Liver (tissue), 9 donors: Measurements from ENCODE around the gene PCDH9. TPM values are rescaled to one million over a fixed set of nuclear protein-coding genes. Genes with fewer than 3 reads are reported as not detected.

Source experiments
- DNase-seq: peaks from one replicate; pipeline ENCODE4 v3.0.0-alpha.2; 2017; ENCODE audit warnings: low spot score
- H3K27ac ChIP-seq, 2 donors: one replicate each; pipeline ENCODE4 v1.7.0; 2013; ENCODE audit warnings: inconsistent platforms in 2 of 2, low read length in 2 of 2, control low read depth in 1 of 2, low read depth in 1 of 2, mild to moderate bottlenecking in 1 of 2
- H3K27me3 ChIP-seq, 4 donors: one replicate each; pipeline versions ENCODE4 v1.6.1 to v1.7.0; 2013; ENCODE audit warnings: low read length in 3 of 4, inconsistent platforms in 1 of 4, mild to moderate bottlenecking in 1 of 4, moderate library complexity in 1 of 4; ENCODE audit not compliant: control insufficient read depth in 4 of 4, insufficient read depth in 4 of 4
- H3K36me3 ChIP-seq, 4 donors: one replicate each; pipeline versions ENCODE4 v1.6.1 to v1.7.0; 2013; ENCODE audit warnings: low read length in 3 of 4, mild to moderate bottlenecking in 3 of 4, low read depth in 1 of 4, moderate library complexity in 1 of 4; ENCODE audit not compliant: control insufficient read depth in 4 of 4, insufficient read depth in 3 of 4
- H3K4me1 ChIP-seq, 4 donors: one replicate each; pipeline versions ENCODE4 v1.6.1 to v1.7.0; 2013; ENCODE audit warnings: low read length in 3 of 4, mild to moderate bottlenecking in 3 of 4, moderate library complexity in 1 of 4; ENCODE audit not compliant: control insufficient read depth in 4 of 4, insufficient read depth in 4 of 4
- H3K4me3 ChIP-seq, 3 donors: one replicate each; pipeline versions ENCODE4 v1.6.1 to v1.7.0; 2013; ENCODE audit warnings: low read length in 3 of 3, control low read depth in 1 of 3, low read depth in 1 of 3, mild to moderate bottlenecking in 1 of 3
- H3K9ac ChIP-seq, 2 donors: one replicate each; pipeline ENCODE4 v1.7.0; 2013; ENCODE audit warnings: low read length in 2 of 2, mild to moderate bottlenecking in 2 of 2, moderate library complexity in 2 of 2, control low read depth in 1 of 2, low read depth in 1 of 2
- H3K9me3 ChIP-seq, 4 donors: one replicate each; pipeline versions ENCODE4 v1.6.1 to v1.7.0; 2013; ENCODE audit warnings: low read length in 3 of 4; ENCODE audit not compliant: control insufficient read depth in 4 of 4
- EGR1 ChIP-seq, 2 donors: IDR thresholded peaks; 2 replicates each; pipeline ENCODE4 v1.6.1; 2016 to 2018; ENCODE audit warnings: antibody characterized with exemption in 2 of 2, low read depth in 2 of 2
- FOXA1 ChIP-seq: IDR thresholded peaks from 2 replicates; pipeline ENCODE4 v1.6.1; 2016; ENCODE audit warnings: antibody characterized with exemption
- FOXA2 ChIP-seq: IDR thresholded peaks from 2 replicates; pipeline ENCODE4 v1.6.1; 2016; ENCODE audit warnings: antibody characterized with exemption
- GABPA ChIP-seq, 2 donors: IDR thresholded peaks in 1 of 2; conservative IDR thresholded peaks in 1 of 2; 2 replicates each; pipeline ENCODE4 v1.6.1; 2016; ENCODE audit warnings: antibody characterized with exemption in 2 of 2, mild to moderate bottlenecking in 1 of 2, moderate library complexity in 1 of 2
- HNF4A ChIP-seq, 2 donors: conservative IDR thresholded peaks; 2 replicates each; pipeline ENCODE4 v1.6.1; 2016; ENCODE audit warnings: antibody characterized with exemption in 2 of 2, mild to moderate bottlenecking in 2 of 2
- HNF4G ChIP-seq: IDR thresholded peaks from 2 replicates; pipeline ENCODE4 v1.6.1; 2016; ENCODE audit warnings: antibody characterized with exemption
- JUND ChIP-seq, 2 donors: IDR thresholded peaks; 2 replicates each; pipeline ENCODE4 v1.6.1; 2016; ENCODE audit warnings: antibody characterized with exemption in 2 of 2
- NR2F2 ChIP-seq: IDR thresholded peaks from 2 replicates; pipeline ENCODE4 v1.6.1; 2016; ENCODE audit warnings: antibody characterized with exemption
- RAD21 ChIP-seq, 2 donors: IDR thresholded peaks; 2 replicates each; pipeline ENCODE4 v1.6.1; 2016; ENCODE audit warnings: antibody characterized with exemption in 2 of 2, mild to moderate bottlenecking in 2 of 2
- RXRA ChIP-seq, 2 donors: IDR thresholded peaks; 2 replicates each; pipeline ENCODE4 v1.6.1; 2017 to 2018; ENCODE audit warnings: antibody characterized with exemption in 2 of 2, mild to moderate bottlenecking in 1 of 2
- SP1 ChIP-seq: IDR thresholded peaks from 2 replicates; pipeline ENCODE4 v1.6.1; 2018; ENCODE audit warnings: antibody characterized with exemption, mild to moderate bottlenecking
- YY1 ChIP-seq: IDR thresholded peaks from 2 replicates; pipeline ENCODE4 v1.6.1; 2016; ENCODE audit warnings: antibody characterized with exemption, mild to moderate bottlenecking
- WGBS: extraction: QIAGEN DNeasy Blood & Tissue Kit; methylation state at CpG from one replicate; pipeline ENCODE4 v1.1.7; 2013; 5-methylcytosine and 5-hydroxymethylcytosine counted together
- polyA plus RNA-seq, 2 donors: library from polyadenylated mRNA; stranded (reverse) in 1 of 2; unstranded in 1 of 2; fragments of 200-250 nt in 1 of 2; fragments of >200 nt in 1 of 2; fragmentation: Nextera tagmentation in 1 of 2; extraction: Ambion mirVana in 1 of 2; gene quantifications; one replicate each; pipeline versions ENCODE4 v1.2.1 to v1.2.3, GENCODE V29; 2013 to 2015
- total RNA-seq, 2 donors: library from RNA; depleted of rRNA; stranded (reverse); fragments of >200 nt; gene quantifications; one replicate each; pipeline ENCODE4 v1.2.3, GENCODE V29; 2014
- TF ChIP-seq, protein P1 (sequence below): IDR thresholded peaks from 2 replicates; pipeline ENCODE4 v1.6.1; 2016; ENCODE audit warnings: antibody characterized with exemption
- TF ChIP-seq, protein P2 (sequence below): IDR thresholded peaks from 2 replicates; pipeline ENCODE4 v1.6.1; 2016; ENCODE audit warnings: antibody characterized with exemption, mild to moderate bottlenecking
- TF ChIP-seq, protein P3 (sequence below): fragments of 150-350 bp; IDR thresholded peaks from 2 replicates; pipeline ENCODE4 v1.5.1; 2017; ENCODE audit warnings: improper control_type of control experiment, low read depth, low read length; ENCODE audit not compliant: missing input control
- donor health status: healthy.
- donor health status: healthy.
- donor health status: healthy.
- donor health status: healthy.
- donor health status: healthy.

PCDH9 gene
- total and polyA plus RNA-seq, 4 donors: 0.90 to 4.0 (median 2.2) TPM

DNA sequence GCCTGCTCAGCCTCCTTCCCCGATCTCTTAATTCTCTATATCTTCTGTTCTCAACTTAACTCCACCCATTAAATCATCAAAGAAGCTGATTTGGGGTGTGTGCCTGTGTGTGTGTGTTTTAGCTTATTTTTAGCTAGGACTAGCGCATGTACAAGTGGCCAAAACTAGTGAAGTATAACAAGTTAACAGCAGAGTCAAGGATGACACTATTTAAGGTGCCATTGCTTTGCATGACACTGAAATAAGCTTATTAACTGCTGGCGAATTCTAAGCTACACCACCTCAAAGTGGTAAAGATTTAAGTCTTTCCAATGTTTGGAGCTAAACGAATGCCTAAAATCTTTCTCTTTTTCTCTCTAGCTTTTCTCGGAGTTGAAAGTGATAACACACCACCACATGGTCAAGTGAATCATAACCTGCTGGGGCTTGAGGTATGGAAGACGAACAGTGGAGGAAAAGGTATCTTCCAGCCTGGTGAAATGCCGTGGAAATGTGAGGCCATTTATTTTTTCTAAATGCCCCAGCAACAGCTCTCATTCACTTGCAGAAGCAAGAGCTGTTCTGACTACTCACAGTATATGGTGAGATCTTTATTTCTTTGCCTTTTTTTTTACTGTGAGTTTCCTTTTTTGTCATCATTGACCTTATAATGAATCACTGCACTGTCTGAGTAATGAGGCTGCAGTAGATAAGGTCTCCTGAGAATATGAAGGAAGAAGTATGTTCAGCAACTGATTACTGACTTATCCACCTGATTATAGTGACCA, 570.3 kb downstream of the PCDH9 start:
- 78% methylated on average over 7 of the region's 7 CpGs for WGBS
- Histone ChIP-seq H3K4me1 (no peaks in the 10 kb centered on the region), H3K27me3 (no peaks in the 10 kb centered on the region), H3K27ac (no peak overlapping the region), H3K36me3 (no peaks in the 10 kb centered on the region), H3K9me3 (no peaks in the 10 kb centered on the region), H3K9ac (no peak overlapping the region), H3K4me3 (no peak overlapping the region)
- TF ChIP-seq FOXA2: no peak
- DNase-seq: no peak

DNA sequence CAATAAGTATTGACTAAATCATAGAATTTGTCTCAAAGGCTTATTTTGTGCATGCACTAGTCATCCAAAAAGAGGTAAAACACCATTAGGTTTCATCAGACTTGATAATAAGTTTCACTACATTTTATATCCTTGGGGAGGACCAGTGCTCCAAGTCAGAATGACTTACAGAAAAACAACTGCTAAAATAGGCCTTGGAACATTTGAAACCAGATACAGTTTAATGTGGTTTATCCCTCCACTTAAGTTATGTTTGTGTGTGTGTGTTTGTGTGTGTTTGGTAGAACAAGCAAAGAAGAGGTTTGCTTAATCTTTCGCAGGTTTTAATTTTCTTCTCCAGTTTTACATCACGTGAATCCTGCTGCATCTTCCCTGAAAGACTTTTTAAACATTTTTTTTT, 570.9 kb downstream of the PCDH9 start:
- no peaks in the 10 kb centered on the region for H3K9me3 ChIP-seq
- H3K36me3 ChIP-seq: no peaks in the 10 kb centered on the region
- no peak overlapping the region for H3K9ac ChIP-seq
- 89% methylated on average over 2 of the region's 2 CpGs for WGBS
- H3K27me3 ChIP-seq: no peaks in the 10 kb centered on the region
- H3K4me3 ChIP-seq: no peak overlapping the region
- H3K4me1 ChIP-seq: no peaks in the 10 kb centered on the region
- TF ChIP-seq, protein P1, sequence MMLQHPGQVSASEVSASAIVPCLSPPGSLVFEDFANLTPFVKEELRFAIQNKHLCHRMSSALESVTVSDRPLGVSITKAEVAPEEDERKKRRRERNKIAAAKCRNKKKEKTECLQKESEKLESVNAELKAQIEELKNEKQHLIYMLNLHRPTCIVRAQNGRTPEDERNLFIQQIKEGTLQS: no peak
- no peak for TF ChIP-seq FOXA2
- no peak for DNase-seq
- no peak overlapping the region for H3K27ac ChIP-seq

DNA sequence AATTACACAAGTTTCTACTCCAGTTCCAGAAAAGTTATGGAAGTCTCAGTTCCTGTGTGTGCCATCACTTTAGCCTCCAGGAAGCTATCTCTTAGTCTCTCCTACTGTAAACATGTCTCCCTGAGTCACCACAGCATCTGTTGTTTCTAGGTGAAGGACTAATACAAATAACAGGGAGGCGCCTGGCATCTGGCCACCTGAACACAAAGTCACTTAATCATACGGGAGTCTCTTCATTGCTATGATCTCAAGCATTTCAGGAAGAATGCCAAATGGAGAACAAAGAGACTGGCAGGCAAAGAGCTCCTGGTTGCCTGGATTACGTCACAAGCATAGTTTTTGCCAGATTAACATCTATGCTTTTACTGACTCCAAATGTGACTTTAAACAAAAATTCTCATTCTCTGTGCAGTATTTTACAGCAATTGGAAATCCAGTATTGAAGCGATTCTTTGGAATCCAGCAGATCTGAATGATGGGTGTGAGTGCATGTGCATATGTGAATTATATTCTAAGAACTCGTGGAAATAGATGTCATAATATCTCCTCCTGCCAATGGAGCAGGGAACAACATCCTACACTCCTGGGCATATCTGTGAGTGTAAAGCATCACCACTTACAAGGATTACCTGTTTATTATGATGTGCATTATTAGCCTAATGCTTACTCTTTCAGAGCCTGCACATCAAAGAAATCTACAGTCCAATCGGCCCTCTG, 572.8 kb downstream of the PCDH9 start:
- H3K36me3 ChIP-seq: no peaks in the 10 kb centered on the region
- no peak overlapping the region for H3K27ac ChIP-seq
- H3K27me3 ChIP-seq: no peaks in the 10 kb centered on the region
- no peak for DNase-seq
- 56% methylated on average over 6 of the region's 6 CpGs for WGBS
- no peaks in the 10 kb centered on the region for H3K4me1 ChIP-seq
- H3K9ac ChIP-seq: no peak overlapping the region
- H3K9me3 ChIP-seq: no peaks in the 10 kb centered on the region
- H3K4me3 ChIP-seq: no peak overlapping the region
- TF ChIP-seq JUND (IDR thresholded peaks at IDR 0.05): no peak
- no peak for TF ChIP-seq EGR1 (IDR thresholded peaks at IDR 0.05; ENCODE audit: low read depth in 2 of 2)
- TF ChIP-seq FOXA1: no peak
- TF ChIP-seq YY1: no peak
- TF ChIP-seq, protein P1: no peak
- TF ChIP-seq NR2F2: no peak
- TF ChIP-seq GABPA (IDR thresholded peaks at IDR 0.05 in 1 of 2, conservative IDR thresholded peaks at IDR 0.05 in 1 of 2): no peak

DNA sequence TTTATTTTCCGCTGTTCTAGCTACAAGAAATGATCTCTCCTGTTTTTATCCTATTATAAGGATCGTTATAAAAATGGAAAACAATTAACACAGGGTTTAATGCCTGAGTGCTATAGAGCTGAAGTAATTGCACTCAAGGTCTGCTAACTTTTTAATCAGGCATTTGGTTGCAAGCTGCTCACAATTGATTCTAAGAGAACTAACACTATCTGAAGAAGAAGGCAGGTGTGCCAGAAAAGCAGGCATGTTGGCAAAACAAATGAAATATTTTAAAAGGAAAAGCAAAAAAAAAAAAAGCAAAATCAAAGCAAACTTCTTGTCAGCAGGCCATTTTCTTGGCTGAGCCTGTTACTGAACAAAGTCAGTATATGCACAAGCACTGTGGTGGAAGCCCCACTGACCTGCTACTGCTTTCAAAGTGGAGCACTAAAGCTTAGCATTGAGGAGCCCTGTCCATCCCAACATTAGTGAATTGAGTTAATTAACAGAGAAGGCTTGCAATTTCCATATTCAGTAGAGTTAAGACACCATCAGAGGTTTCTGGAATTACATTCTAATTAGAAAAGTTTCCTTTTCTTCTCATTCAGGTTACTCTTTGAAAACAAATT, 574.2 kb downstream of the PCDH9 start:
- no peak overlapping the region for H3K9ac ChIP-seq
- DNase-seq: no peak
- no peaks in the 10 kb centered on the region for H3K36me3 ChIP-seq
- H3K27me3 ChIP-seq: no peaks in the 10 kb centered on the region
- no peak overlapping the region for H3K27ac ChIP-seq
- no peak overlapping the region for H3K4me3 ChIP-seq
- WGBS: 81% methylated on average over 2 of the region's 2 CpGs
- no peaks in the 10 kb centered on the region for H3K9me3 ChIP-seq
- no peaks in the 10 kb centered on the region for H3K4me1 ChIP-seq
- TF ChIP-seq RAD21 (IDR thresholded peaks at IDR 0.05) (no peak), HNF4A (conservative IDR thresholded peaks at IDR 0.05) (no peak), FOXA2 (no peak), GABPA (IDR thresholded peaks at IDR 0.05 in 1 of 2, conservative IDR thresholded peaks at IDR 0.05 in 1 of 2) (no peak), RXRA (IDR thresholded peaks at IDR 0.05) (no peak), EGR1 (IDR thresholded peaks at IDR 0.05; ENCODE audit: low read depth in 2 of 2) (no peak), SP1 (no peak), HNF4G (no peak), YY1 (no peak), JUND (IDR thresholded peaks at IDR 0.05) (no peak)
- TF ChIP-seq, protein P2, sequence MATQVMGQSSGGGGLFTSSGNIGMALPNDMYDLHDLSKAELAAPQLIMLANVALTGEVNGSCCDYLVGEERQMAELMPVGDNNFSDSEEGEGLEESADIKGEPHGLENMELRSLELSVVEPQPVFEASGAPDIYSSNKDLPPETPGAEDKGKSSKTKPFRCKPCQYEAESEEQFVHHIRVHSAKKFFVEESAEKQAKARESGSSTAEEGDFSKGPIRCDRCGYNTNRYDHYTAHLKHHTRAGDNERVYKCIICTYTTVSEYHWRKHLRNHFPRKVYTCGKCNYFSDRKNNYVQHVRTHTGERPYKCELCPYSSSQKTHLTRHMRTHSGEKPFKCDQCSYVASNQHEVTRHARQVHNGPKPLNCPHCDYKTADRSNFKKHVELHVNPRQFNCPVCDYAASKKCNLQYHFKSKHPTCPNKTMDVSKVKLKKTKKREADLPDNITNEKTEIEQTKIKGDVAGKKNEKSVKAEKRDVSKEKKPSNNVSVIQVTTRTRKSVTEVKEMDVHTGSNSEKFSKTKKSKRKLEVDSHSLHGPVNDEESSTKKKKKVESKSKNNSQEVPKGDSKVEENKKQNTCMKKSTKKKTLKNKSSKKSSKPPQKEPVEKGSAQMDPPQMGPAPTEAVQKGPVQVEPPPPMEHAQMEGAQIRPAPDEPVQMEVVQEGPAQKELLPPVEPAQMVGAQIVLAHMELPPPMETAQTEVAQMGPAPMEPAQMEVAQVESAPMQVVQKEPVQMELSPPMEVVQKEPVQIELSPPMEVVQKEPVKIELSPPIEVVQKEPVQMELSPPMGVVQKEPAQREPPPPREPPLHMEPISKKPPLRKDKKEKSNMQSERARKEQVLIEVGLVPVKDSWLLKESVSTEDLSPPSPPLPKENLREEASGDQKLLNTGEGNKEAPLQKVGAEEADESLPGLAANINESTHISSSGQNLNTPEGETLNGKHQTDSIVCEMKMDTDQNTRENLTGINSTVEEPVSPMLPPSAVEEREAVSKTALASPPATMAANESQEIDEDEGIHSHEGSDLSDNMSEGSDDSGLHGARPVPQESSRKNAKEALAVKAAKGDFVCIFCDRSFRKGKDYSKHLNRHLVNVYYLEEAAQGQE: no peak
- TF ChIP-seq, protein P3, sequence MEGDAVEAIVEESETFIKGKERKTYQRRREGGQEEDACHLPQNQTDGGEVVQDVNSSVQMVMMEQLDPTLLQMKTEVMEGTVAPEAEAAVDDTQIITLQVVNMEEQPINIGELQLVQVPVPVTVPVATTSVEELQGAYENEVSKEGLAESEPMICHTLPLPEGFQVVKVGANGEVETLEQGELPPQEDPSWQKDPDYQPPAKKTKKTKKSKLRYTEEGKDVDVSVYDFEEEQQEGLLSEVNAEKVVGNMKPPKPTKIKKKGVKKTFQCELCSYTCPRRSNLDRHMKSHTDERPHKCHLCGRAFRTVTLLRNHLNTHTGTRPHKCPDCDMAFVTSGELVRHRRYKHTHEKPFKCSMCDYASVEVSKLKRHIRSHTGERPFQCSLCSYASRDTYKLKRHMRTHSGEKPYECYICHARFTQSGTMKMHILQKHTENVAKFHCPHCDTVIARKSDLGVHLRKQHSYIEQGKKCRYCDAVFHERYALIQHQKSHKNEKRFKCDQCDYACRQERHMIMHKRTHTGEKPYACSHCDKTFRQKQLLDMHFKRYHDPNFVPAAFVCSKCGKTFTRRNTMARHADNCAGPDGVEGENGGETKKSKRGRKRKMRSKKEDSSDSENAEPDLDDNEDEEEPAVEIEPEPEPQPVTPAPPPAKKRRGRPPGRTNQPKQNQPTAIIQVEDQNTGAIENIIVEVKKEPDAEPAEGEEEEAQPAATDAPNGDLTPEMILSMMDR: no peak
